ENCODE results near the gene HCRT. TPM values are rescaled to one million over a fixed set of nuclear protein-coding genes. Genes with fewer than 3 reads are reported as not detected.
A peak's percentile ranks its signal among the peaks of the same experiment; 100 is the strongest.
"Not testable (repeated sequence)": the region's sequence is repeated elsewhere in the genome, so short reads cannot be mapped to it uniquely, and the experiment has no call there.

Gene HCRT
- not detected for polyA plus RNA-seq (ENCODE audit: insufficient read length in 4 of 4)

- DNase-seq (ENCODE audit: low read depth in 4 of 4, low spot score in 3 of 4), result no peak
Measured at GRCh38 chr17:42184713-42185620, at the start of gene HCRT. Gene HCRT (minus strand): TSS chr17:42185452. CDS start chr17:42185365, 87 bp downstream.

GRCh38 chr17:42233994-42234393, 48.7 kb upstream of the HCRT start:
- DNase-seq (ENCODE audit: low read depth in 4 of 4, low spot score in 3 of 4), result no peak

DNA sequence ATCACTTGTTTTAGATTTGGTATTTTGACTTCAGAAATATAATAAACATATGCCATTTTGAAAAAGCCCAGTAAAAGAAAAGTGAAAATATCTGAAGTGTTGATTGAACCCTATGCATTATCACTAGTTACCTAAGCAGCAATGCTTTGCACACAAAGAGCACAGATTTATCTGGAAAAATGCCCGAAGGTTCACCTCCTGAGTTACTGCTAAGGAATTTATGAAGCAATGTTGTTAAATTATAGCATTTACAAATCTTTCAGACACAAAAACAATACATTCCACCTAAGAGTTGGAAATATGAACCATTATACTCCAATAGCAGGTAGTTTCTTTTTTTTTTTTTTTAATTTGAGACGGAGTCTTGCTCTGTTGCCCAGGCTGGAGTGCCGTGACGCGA, 47.9 kb upstream of the HCRT start:
- DNase-seq (ENCODE audit: low read depth in 4 of 4, low spot score in 3 of 4), result no peak

DNA sequence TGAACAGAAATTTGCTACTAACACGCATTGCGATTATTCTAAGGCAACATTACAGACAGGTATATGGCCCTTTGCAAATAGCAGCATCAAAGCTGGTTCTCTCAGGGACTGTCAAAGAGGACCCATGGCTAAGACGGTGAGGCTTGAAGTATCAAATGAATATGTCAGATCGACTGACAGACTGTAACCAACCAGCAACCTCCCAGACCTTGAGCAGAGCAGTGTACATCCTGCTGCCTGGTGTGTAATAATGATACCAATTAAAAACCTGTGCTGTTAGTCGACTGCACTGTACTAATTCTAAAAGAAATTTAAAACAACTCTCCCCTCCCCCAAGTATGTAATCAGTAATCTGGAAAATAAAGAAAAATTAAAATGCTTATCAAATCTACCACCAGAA, 45.0 kb upstream of the HCRT start:
- no peak for DNase-seq (ENCODE audit: low read depth in 4 of 4, low spot score in 3 of 4)

DNA sequence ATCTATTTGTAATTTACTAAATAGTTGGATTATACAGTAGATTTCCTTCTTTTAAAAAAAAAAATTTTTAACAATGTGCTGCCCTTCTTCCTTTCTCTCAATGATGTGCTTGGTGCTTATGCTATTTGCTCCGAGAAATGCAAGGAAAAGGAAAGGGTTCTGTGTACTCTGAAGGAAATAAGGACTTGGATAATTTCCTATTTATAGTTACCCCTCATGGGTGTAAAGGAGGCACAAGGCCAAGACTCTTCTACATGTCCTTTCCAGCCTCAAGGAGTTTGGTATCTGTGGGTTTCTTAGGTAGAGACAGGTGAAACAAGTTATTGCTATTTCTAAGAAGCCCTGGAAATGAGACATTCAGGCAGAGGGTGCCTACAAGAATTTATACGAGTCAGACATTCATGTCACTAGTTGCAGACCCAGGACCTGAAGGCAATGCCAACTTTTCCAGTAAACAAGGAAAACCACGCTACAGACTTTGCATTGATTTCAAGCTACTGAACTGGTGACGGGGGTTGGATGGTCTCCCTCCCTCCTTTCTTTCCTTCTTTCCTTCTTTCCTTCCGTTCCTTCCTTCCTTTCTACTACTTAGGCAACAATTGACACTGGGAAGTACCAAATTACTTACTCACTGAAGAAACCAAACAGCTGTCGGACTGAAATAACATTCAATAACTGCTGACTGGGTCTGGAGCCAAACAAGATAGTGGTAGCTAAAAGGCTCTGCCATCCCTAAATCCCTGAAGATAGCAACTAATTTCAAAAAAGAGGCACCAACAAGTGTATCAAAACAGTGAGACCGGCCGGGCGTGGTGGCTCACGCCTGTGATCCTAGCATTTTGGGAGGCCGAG, 42.8 kb upstream of the HCRT start:
- no peak for DNase-seq (ENCODE audit: low read depth in 4 of 4, low spot score in 3 of 4)

GRCh38 chr17:42225646-42226045, 40.4 kb upstream of the HCRT start:
- no peak for DNase-seq (ENCODE audit: low read depth in 4 of 4, low spot score in 3 of 4)

- DNase-seq (ENCODE audit: low read depth in 4 of 4, low spot score in 3 of 4), result no peak
Measured at GRCh38 chr17:42224651-42225050, 39.4 kb upstream of the HCRT start.

DNA sequence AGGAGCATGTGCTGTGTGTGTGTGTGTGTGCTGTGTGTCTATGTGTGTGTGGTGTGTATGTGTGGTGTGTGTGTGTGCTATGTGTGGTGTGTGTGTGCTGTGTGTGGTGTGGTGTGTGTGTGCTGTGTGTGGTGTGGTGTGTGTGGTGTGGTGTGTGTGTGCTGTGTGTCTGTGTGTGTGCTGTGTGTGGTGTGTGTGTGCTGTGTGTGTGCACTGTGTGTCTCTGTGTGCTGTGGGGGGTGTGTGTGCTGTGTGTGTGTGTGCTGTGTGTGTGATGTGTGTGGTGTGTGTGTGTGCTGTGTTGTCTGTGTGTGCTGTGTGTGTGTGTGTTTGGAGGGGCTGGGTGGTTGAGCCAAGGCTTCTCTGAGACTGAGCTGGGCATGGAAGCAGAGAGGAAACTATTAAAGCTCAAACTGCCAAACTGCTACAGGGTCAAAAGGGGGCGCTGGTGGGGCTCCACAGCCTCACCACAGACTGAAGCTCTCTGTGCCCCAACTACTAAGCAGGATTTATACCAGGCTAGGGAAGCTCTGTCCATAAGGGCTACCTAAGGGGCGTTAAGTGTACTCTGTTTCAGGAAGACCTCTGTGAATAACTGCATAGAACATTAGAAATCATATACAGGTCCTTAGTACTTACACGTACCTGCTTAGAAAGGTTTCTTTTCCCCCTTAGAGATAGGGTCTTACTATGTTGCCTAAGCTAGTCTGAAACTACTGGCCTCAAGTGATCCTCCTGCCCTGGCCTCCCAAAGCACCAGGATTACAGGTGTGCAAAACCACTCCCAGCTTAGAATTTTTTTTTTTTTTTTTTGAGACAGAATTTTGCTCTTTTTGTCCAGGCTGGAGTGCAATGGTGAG, 36.9 kb upstream of the HCRT start:
- DNase-seq (ENCODE audit: low read depth in 4 of 4, low spot score in 3 of 4), result peak in 2 of 4 donors; percentile 7 to 14

DNA sequence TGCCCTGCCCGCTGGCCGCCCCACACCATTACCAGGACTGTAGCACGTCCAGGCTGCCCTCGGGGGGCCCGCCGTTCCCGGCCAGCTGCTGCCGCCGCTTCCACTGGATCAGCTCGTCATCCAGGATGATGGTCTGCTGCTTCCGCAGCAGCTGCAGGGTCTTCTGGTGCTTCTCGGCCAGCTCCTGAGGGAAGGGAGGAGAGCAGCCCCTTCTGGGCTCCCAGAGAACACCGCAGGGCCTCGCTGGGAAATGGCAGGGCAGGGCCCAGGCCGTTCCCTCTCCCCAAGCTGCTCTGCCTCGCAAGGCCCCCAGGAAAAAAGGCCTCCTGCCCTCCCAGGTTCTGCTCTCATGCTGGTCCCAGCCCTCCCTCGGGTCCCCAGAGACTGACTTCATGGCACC, 34.0 kb upstream of the HCRT start:
- DNase-seq (ENCODE audit: low read depth in 4 of 4, low spot score in 3 of 4), result not testable (repeated sequence)

DNA sequence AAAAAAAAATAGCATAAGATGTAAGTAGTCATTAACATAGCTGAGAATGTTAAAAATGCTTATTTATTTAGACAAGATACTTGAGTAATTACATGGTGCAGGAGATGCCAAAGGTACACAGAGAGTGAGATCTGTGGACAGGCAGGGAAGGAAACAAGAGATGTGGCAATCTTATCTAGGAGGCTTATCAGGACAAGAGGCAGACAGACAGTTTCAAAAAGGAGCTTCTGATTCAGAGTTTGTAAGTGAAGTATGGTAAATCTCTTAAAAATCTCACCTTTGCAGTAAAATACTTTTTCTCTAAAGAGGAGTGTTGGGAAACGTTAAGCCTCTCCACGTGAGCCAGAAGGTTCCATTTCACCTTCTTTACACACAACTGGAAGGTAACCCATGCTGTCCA, 28.9 kb upstream of the HCRT start:
- DNase-seq (ENCODE audit: low read depth in 4 of 4, low spot score in 3 of 4), result no peak

DNA sequence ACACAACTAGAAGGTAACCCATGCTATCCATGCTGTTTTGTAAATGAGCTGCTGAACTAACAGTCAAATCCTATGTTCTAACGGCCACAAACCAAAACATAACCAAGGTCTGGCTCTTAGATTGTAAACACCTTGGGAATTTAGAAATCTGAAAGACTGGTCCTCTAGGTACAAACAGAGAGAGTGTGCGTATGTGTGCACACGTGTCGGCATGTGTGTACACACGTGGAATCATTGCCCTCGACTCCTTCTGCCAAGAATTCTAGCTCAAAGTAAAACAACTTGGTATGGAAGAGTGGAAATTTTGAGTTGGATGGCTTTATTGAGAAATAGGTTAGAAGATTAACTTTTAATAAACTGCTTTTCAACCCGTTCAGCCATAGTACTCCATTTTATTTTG, 27.1 kb upstream of the HCRT start:
- no peak for DNase-seq (ENCODE audit: low read depth in 4 of 4, low spot score in 3 of 4)

- DNase-seq (ENCODE audit: low read depth in 4 of 4, low spot score in 3 of 4), result not testable (repeated sequence)
Measured at GRCh38 chr17:42211921-42212341, 26.7 kb upstream of the HCRT start.

DNA sequence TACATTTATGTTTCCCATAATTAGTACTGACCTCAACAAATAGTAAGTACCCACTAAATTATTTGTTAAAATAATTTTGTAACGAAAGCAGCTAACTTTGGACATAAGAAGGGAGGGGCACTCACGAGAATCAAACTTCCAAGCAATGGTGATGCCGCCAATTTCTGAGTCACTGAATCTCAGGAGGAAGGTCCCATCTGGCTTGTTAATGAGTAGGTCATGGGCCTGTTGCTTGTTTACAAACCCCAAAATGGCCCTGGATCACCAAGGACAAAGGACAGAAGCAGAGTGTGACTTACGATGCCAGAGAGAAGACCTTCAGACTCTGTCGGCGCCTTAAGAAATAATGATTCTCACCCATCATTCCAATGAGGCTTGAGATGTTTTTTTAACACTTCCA, 24.8 kb upstream of the HCRT start:
- DNase-seq (ENCODE audit: low read depth in 4 of 4, low spot score in 3 of 4), result no peak

- not testable (repeated sequence) for DNase-seq (ENCODE audit: low read depth in 4 of 4, low spot score in 3 of 4)
Measured at GRCh38 chr17:42206153-42206612, 20.9 kb upstream of the HCRT start.

DNA sequence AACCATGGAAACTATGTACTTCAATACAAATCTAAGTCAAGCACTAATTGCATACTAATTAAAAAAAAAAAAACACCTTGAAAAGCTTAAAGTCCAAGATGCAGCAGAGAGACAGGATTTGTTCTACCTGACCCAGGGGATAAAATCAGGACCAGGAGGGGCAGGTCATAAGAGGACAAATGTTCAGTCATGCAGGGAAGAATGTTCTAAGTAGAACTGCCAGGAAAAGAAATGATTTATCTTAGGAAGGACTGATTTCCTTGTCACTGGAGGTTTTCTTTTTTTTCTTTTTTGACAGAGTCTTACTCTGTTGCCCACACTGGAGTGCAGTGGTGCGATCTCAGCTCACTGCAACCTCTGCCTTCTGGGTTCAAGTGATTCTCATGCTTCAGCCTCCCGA, 18.1 kb upstream of the HCRT start:
- no peak for DNase-seq (ENCODE audit: low read depth in 4 of 4, low spot score in 3 of 4)

GRCh38 chr17:42202696-42203095, 17.4 kb upstream of the HCRT start:
- no peak for DNase-seq (ENCODE audit: low read depth in 4 of 4, low spot score in 3 of 4)

DNA sequence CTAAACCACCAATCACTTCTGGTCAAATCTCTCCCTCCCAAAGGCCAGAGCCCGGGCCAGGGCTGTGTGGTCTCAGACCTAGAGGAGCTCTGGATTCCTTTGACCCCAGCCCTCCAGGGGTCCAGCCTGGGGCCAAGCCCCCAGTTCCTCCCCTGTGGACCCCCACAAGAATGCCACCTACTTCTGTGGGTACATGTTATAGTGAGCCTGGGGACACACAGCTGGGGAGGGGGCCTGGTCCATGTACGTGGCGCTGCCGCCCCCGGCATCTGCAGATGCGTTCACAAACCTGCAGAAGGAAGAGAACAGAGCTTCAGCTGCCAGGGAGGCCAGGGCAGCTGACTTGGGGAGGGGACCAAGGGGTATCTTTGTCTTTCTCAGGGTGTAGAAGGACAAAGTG, 16.9 kb upstream of the HCRT start:
- no peak for DNase-seq (ENCODE audit: low read depth in 4 of 4, low spot score in 3 of 4)

DNA sequence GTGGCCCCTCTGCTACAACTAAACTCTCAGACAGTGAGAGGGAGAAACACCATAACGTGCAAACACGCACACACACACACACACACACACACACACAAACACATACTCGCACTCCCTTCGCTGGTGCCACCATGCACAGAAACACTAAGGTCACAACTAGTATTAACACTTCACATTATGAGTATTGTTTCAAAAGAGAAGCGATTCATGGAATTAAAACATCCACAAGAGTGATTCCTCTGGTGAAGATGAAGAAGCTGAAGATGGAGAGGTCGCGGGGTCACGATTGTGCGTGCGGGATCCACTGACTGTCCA, 16.2 kb upstream of the HCRT start:
- DNase-seq (ENCODE audit: low read depth in 4 of 4, low spot score in 3 of 4), result no peak

- no peak for DNase-seq (ENCODE audit: low read depth in 4 of 4, low spot score in 3 of 4)
Measured at GRCh38 chr17:42200706-42201457, 15.6 kb upstream of the HCRT start.

DNA sequence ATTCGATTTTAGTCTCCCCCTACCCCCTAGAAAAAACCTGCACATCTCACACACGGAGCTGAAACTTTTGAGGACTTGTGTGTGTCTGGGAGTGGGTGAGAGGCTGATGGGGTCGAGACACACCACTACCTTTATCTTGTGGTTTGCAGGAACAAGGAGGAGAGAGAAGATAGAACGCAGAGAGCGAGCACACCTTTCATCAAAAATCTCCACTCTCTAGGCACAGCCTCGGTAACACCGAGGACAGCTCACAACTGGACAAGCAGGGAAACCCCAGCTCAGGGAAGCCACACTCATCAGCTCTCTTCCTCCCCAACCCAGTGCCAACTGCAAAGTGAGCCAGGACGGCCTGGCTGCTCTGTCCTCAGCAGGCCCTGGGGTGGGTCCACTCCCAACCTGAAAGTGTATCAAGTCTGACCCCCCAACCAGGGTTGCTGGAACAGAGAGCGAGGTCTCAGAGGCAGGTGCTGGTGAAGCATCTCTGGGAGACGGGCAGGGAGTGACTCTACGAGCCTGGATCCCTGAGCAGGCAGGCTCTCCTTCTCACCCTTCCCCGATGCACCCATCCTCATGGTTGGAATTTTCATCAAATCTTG, 14.3 kb upstream of the HCRT start:
- no peak for DNase-seq (ENCODE audit: low read depth in 4 of 4, low spot score in 3 of 4)
